Panc1 (cell line): ENCODE data around the gene OSBPL1A. TPM values are rescaled to one million over a fixed set of nuclear protein-coding genes. Genes with fewer than 3 reads are reported as not detected.

Experiments
- ATAC-seq: fragments of 200-7000 bp; cut with Tn5 transposase; 2 replicates; pipeline ENCODE4 v1.9.1; 2020; ENCODE audit warnings: mild to moderate bottlenecking, moderate library complexity
- BruUV-seq: library from RNA; stranded (reverse); fragments of 400-500 nt; replicated peaks from 2 replicates; lab custom pipeline; 2021; lab: Mats Ljungman, UMichigan
- CTCF ChIA-PET: fragments of 300-600 bp; sonication (Branson Sonifier 250); formaldehyde crosslinking; loops from one replicate; lab custom pipeline; 2022; ENCODE audit warnings: antibody characterized with exemption; lab: Charles Lee
- POLR2A ChIA-PET: fragments of 300-600 bp; sonication (Branson Sonifier 250); formaldehyde crosslinking; loops from one replicate; lab custom pipeline; 2022; ENCODE audit warnings: antibody characterized with exemption; lab: Charles Lee
- DNase-seq: peaks from one replicate; pipeline ENCODE4 v3.0.0-alpha.2; 2010; ENCODE audit warnings: low read depth, low spot score
- H3K27ac ChIP-seq: 2 replicates; pipeline ENCODE4 v1.5.1; 2011; ENCODE audit warnings: mild to moderate bottlenecking, low read length, inconsistent platforms
- H3K27me3 ChIP-seq: fragments of 200-500 bp; sonication (Bioruptor generic); 2 replicates; pipeline ENCODE4 v1.6.0; 2014; ENCODE audit warnings: low read length, inconsistent platforms; ENCODE audit not compliant: control insufficient read depth, insufficient read depth
- H3K36me3 ChIP-seq: fragments of 200-500 bp; sonication (Bioruptor generic); 2 replicates; pipeline ENCODE4 v1.5.1; 2014; ENCODE audit warnings: inconsistent platforms, mild to moderate bottlenecking, low read length, moderate library complexity; ENCODE audit not compliant: control insufficient read depth, insufficient read depth
- H3K4me1 ChIP-seq: 2 replicates; pipeline ENCODE4 v1.5.1; 2011; ENCODE audit warnings: inconsistent platforms, mild to moderate bottlenecking, low read length, moderate library complexity; ENCODE audit not compliant: control insufficient read depth, insufficient read depth
- H3K4me3 ChIP-seq, 2 experiments: 2 replicates each; pipeline ENCODE4 v1.5.1; 2011 to 2012; ENCODE audit warnings: low read depth in 2 of 2, low read length in 2 of 2, mild to moderate bottlenecking in 2 of 2, inconsistent platforms in 1 of 2, moderate library complexity in 1 of 2
- H3K9me3 ChIP-seq: fragments of 200-500 bp; sonication (Bioruptor generic); 2 replicates; pipeline ENCODE4 v1.5.1; 2014; ENCODE audit warnings: low read depth, mild to moderate bottlenecking, inconsistent platforms, low read length, moderate library complexity; ENCODE audit not compliant: control insufficient read depth, insufficient read depth
- CTCF ChIP-seq: fragments of 450-650 bp; IDR thresholded peaks from 2 replicates; pipeline ENCODE4 v1.5.1; 2017; ENCODE audit warnings: mild to moderate bottlenecking
- POLR2AphosphoS5 ChIP-seq: IDR thresholded peaks from 2 replicates; pipeline ENCODE4 v1.6.1; 2012; ENCODE audit warnings: mild to moderate bottlenecking, low read depth, low read length, moderate library complexity
- REST ChIP-seq, 2 experiments: IDR thresholded peaks; 2 replicates each; pipeline ENCODE4 v1.6.1; 2011 to 2012; ENCODE audit warnings: low read depth in 2 of 2, control low read depth in 1 of 2, low read length in 1 of 2, mild to moderate bottlenecking in 1 of 2, moderate library complexity in 1 of 2; ENCODE audit not compliant: insufficient read depth in 1 of 2
- SIN3A ChIP-seq: IDR thresholded peaks from 2 replicates; pipeline ENCODE4 v1.6.1; 2012; ENCODE audit warnings: low read depth, mild to moderate bottlenecking, low read length, moderate library complexity, borderline replicate concordance; ENCODE audit not compliant: insufficient read depth
- TCF7L2 ChIP-seq: IDR thresholded peaks from 2 replicates; pipeline ENCODE4 v1.6.1; 2011; ENCODE audit warnings: mild to moderate bottlenecking, low read depth, low read length, inconsistent platforms
- in situ Hi-C: cut with HindIII; loops from 2 replicates; pipeline ENCODE4 v1.10.0; 2016; ENCODE audit warnings: low sequenced_read_pairs, low pct_unique_long_range_greater_than_20kb
- intact Hi-C: fragments of 100-400 bp; cut with micrococcal nuclease; formaldehyde crosslinking; loops from one replicate; pipeline ENCODE4 v1.10.0; 2022; ENCODE audit not compliant: unreplicated experiment
- total RNA-seq: library from RNA; stranded (reverse); gene quantifications from one replicate; pipeline ENCODE4 v1.2.1, GENCODE V29; 2021; ENCODE audit not compliant: unreplicated experiment

The OSBPL1A gene
- total RNA-seq, 1 experiment from 2014 or later, result 50.5 TPM

GRCh38 chr18:24366328-24366727 is 31.3 kb downstream of the OSBPL1A start:
- Histone ChIP-seq H3K27ac (no peak overlapping the region), H3K9me3 (no peaks in the 10 kb centered on the region), H3K36me3 (no peaks in the 10 kb centered on the region; the same call in 1 of the 2 replicates), H3K4me3 (no peak overlapping the region), H3K27me3 (no peaks in the 10 kb centered on the region), H3K4me1 (no peaks in the 10 kb centered on the region)
- no TSS peak for BruUV-seq
- TF ChIP-seq SIN3A (no peak), REST (IDR thresholded peaks at IDR 0.05; ENCODE audit: insufficient read depth in 1 of 2, low read depth in 2 of 2, low read length in 1 of 2) (no peak), CTCF (no peak), POLR2AphosphoS5 (no peak), TCF7L2 (no peak)
- intact Hi-C loops, result loop anchor here (10.0 kb wide), 1 partner anchor 98 kb away; the partner anchor contains the start of gene HRH4
- in situ Hi-C loops, result no loop called here
- POLR2A ChIA-PET, result no interaction called here
- ATAC-seq, result no peak
- DNase-seq, result no peak
- CTCF ChIA-PET, result interaction anchor here (0.5 kb wide), 1 partner anchor 67 kb away, joined by 4 read pairs; no protein-coding TSS in a partner anchor

- no TSS peak for BruUV-seq
- H3K27me3 ChIP-seq, result no peaks in the 10 kb centered on the region
- ChIA-PET CTCF (no interaction called here), POLR2A (no interaction called here)
- ATAC-seq, result 0 out of 2 replicates have a peak, but pooled peaks have one; percentile 46
- H3K9me3 ChIP-seq, result no peaks in the 10 kb centered on the region
- in situ Hi-C loops, result no loop called here
- no peaks in the 10 kb centered on the region; the same call in 1 of the 2 replicates for H3K36me3 ChIP-seq
- intact Hi-C loops, result loop anchor here (10.0 kb wide), 1 partner anchor 101 kb away; the partner anchor contains the start of gene HRH4
- TF ChIP-seq POLR2AphosphoS5 (no peak), CTCF (no peak), REST (IDR thresholded peaks at IDR 0.05; ENCODE audit: insufficient read depth in 1 of 2, low read depth in 2 of 2, low read length in 1 of 2) (no peak), SIN3A (no peak), TCF7L2 (no peak)
- no peak for DNase-seq
- no peak overlapping the region for H3K4me3 ChIP-seq
- no peak overlapping the region for H3K27ac ChIP-seq
- H3K4me1 ChIP-seq, result no peaks in the 10 kb centered on the region
Observed at GRCh38 chr18:24364177-24364576, 33.4 kb downstream of the OSBPL1A start.
